Measurements from ENCODE around the gene PRDM16. TPM values are rescaled to one million over a fixed set of nuclear protein-coding genes. Genes with fewer than 3 reads are reported as not detected.

PRDM16 gene
- total RNA-seq, 1 experiment from 2014 or later: 6.1 TPM

GRCh38 chr1:3383679-3384078 lies 314.7 kb downstream of the PRDM16 start:
- TF ChIP-seq TCF7L2 (IDR thresholded peaks at IDR 0.05; ENCODE audit: borderline replicate concordance, extremely low read depth, insufficient read depth, insufficient read length) (no peak), POLR2A (IDR thresholded peaks at IDR 0.05; ENCODE audit: borderline replicate concordance, extremely low read depth, insufficient read depth, insufficient read length) (no peak), CBX3 (IDR thresholded peaks at IDR 0.05; ENCODE audit: low read depth) (no peak), SRF (IDR thresholded peaks at IDR 0.05; ENCODE audit: low read depth) (no peak), ELF1 (IDR thresholded peaks at IDR 0.05; ENCODE audit: borderline replicate concordance, low read depth) (no peak), ATF3 (IDR thresholded peaks at IDR 0.05) (no peak), SIN3A (IDR thresholded peaks at IDR 0.05; ENCODE audit: low read depth) (no peak), JUND (IDR thresholded peaks at IDR 0.05) (no peak), REST (IDR thresholded peaks at IDR 0.05; ENCODE audit: low read depth) (no peak), SP1 (IDR thresholded peaks at IDR 0.05; ENCODE audit: low read depth) (no peak), RAD21 (IDR thresholded peaks at IDR 0.05; ENCODE audit: low read depth) (no peak), MAX (IDR thresholded peaks at IDR 0.05) (no peak), FOSL1 (IDR thresholded peaks at IDR 0.05; ENCODE audit: low read depth) (no peak), ZNF274 (IDR thresholded peaks at IDR 0.05; ENCODE audit: low read depth, low read length) (no peak), ZFX (IDR thresholded peaks at IDR 0.05) (no peak), CTCF (IDR thresholded peaks at IDR 0.05 in 2 of 3, conservative IDR thresholded peaks at IDR 0.05 in 1 of 3; ENCODE audit: borderline replicate concordance in 1 of 3, insufficient read depth in 1 of 3, low read depth in 2 of 3, low read length in 2 of 3) (no peak)
- Histone ChIP-seq H3K27ac (ENCODE audit: low read depth, low read length) (no peak overlapping the region), H2AFZ (ENCODE audit: low read depth, low read length, poor library complexity, severe bottlenecking) (no peak overlapping the region), H3K9ac (ENCODE audit: low read length) (no peak overlapping the region), H3K36me3 (ENCODE audit: control insufficient read depth in 1 of 2, insufficient read depth in 2 of 2, low read length in 2 of 2) (no peaks in the 10 kb centered on the region), H3K4me1 (ENCODE audit: control insufficient read depth in 1 of 2, insufficient read depth in 2 of 2, low read length in 2 of 2) (no peaks in the 10 kb centered on the region), H3K9me3 (ENCODE audit: control insufficient read depth in 1 of 2, insufficient read depth in 1 of 2, low read depth in 1 of 2, low read length in 2 of 2) (no peaks in the 10 kb centered on the region), H4K20me1 (ENCODE audit: insufficient read depth) (no peaks in the 10 kb centered on the region), H3K9me2 (ENCODE audit: insufficient read depth) (no peaks in the 10 kb centered on the region), H3K27me3 (ENCODE audit: insufficient read depth, low read length) (no peaks in the 10 kb centered on the region), H3K4me3 (replicated peaks in 1 of 2; ENCODE audit: low read depth in 1 of 2, low read length in 2 of 2) (no peak overlapping the region), H3K79me2 (ENCODE audit: insufficient read depth, low read length) (no peaks in the 10 kb centered on the region), H3K4me2 (ENCODE audit: low read length) (no peak overlapping the region)
- RAD21 ChIA-PET (ENCODE audit: low non-redundant PET in 1 of 2, low total read pairs in 2 of 2, uncharacterized antibody in 2 of 2, unreplicated experiment in 2 of 2): no interaction called here
- intact Hi-C loops (cut with micrococcal nuclease): no loop called here
- no TSS peak for BruUV-seq (replicated peaks)
- no peak for DNase-seq (ENCODE audit: low read depth, low spot score)
- POLR2A ChIA-PET: no interaction called here
- no peak for ATAC-seq
- CTCF ChIA-PET: no interaction called here
